Duodenal mucosa (tissue), 2 donors: ENCODE measurements around the gene NPM3.

Source experiments
- H3K27ac ChIP-seq: one replicate; pipeline ENCODE4 v1.7.0; 2013; ENCODE audit warnings: low read depth, low read length
- H3K27me3 ChIP-seq, 2 donors: one replicate each; pipeline ENCODE4 v1.7.0; 2013; ENCODE audit warnings: low read length in 2 of 2, control low read depth in 1 of 2; ENCODE audit not compliant: insufficient read depth in 2 of 2, control insufficient read depth in 1 of 2
- H3K36me3 ChIP-seq, 2 donors: one replicate each; pipeline ENCODE4 v1.7.0; 2013; ENCODE audit warnings: low read length in 2 of 2, control low read depth in 1 of 2; ENCODE audit not compliant: insufficient read depth in 2 of 2, control insufficient read depth in 1 of 2
- H3K4me1 ChIP-seq, 2 donors: one replicate each; pipeline ENCODE4 v1.7.0; 2013; ENCODE audit warnings: low read length in 2 of 2, control low read depth in 1 of 2; ENCODE audit not compliant: insufficient read depth in 2 of 2, control insufficient read depth in 1 of 2
- H3K4me3 ChIP-seq, 2 donors: one replicate each; pipeline ENCODE4 v1.7.0; 2013; ENCODE audit warnings: low read length in 2 of 2, low read depth in 1 of 2
- H3K9ac ChIP-seq, 2 donors: one replicate each; pipeline ENCODE4 v1.7.0; 2013; ENCODE audit warnings: low read length in 2 of 2, low read depth in 1 of 2
- H3K9me3 ChIP-seq, 2 donors: one replicate each; pipeline ENCODE4 v1.7.0; 2013; ENCODE audit warnings: low read length in 2 of 2, control low read depth in 1 of 2; ENCODE audit not compliant: control insufficient read depth in 1 of 2

The NPM3 gene

DNA sequence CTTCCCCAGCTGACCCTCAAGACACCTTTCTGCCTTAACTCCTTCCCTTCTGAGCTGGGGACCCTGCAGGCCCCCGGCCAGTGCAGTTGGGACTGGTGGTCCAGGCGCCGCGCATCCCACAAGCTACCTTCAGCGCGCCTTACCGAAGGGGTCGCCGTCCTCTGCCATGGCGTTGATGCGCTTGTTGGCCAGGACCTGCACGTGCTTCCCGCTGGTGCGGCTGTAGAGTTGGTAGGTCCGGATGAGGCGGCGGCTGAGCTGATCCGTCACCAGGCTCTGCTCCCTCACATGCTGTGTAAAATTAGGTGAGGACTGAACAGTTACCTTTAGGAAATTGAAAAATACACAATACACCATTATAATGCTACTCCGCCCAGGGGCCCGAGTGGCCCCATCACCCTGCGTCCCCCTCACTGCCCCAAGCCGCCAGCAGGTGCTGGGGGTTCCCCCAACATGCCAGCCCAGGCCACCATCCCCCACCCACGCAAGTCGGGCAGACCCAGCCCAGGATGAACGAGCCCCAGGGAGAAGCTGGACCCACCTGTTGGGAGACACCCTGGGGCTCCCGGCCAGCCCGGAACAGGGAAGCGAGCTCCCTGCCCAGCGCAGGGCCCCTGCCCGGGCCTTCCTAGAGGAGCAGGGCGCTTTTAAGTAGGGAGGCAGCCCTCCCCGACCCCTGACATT is 8.5 kb downstream of the NPM3 start:
- no peak overlapping the region for H3K27ac ChIP-seq
- no peak overlapping the region for H3K4me3 ChIP-seq
- peaks cover 24 to 26% of the 10 kb centered on the region in 2 donors for H3K4me1 ChIP-seq
- peaks cover 73 to 82% of the 10 kb centered on the region in 2 donors for H3K27me3 ChIP-seq
- H3K9ac ChIP-seq: no peak overlapping the region
- H3K9me3 ChIP-seq: no peaks in the 10 kb centered on the region
- H3K36me3 ChIP-seq: no peaks in the 10 kb centered on the region

GRCh38 chr10:101773923-101774588 is 9.2 kb downstream of the NPM3 start:
- Histone ChIP-seq H3K4me1 (peaks cover 17 to 21% of the 10 kb centered on the region in 2 donors), H3K9ac (no peak overlapping the region), H3K9me3 (no peaks in the 10 kb centered on the region), H3K27me3 (peaks cover 79 to 89% of the 10 kb centered on the region in 2 donors), H3K27ac (no peak overlapping the region), H3K36me3 (no peaks in the 10 kb centered on the region), H3K4me3 (no peak overlapping the region)

- peaks cover 8 to 12% of the 10 kb centered on the region in 2 donors for H3K4me1 ChIP-seq
- H3K36me3 ChIP-seq: no peaks in the 10 kb centered on the region
- no peak overlapping the region for H3K4me3 ChIP-seq
- H3K9ac ChIP-seq: no peak overlapping the region
- peaks cover 85 to 92% of the 10 kb centered on the region in 2 donors for H3K27me3 ChIP-seq
- no peak overlapping the region for H3K27ac ChIP-seq
- no peaks in the 10 kb centered on the region for H3K9me3 ChIP-seq
These were observed 10.1 kb downstream of the NPM3 start for GRCh38 chr10:101772895-101773761.

DNA sequence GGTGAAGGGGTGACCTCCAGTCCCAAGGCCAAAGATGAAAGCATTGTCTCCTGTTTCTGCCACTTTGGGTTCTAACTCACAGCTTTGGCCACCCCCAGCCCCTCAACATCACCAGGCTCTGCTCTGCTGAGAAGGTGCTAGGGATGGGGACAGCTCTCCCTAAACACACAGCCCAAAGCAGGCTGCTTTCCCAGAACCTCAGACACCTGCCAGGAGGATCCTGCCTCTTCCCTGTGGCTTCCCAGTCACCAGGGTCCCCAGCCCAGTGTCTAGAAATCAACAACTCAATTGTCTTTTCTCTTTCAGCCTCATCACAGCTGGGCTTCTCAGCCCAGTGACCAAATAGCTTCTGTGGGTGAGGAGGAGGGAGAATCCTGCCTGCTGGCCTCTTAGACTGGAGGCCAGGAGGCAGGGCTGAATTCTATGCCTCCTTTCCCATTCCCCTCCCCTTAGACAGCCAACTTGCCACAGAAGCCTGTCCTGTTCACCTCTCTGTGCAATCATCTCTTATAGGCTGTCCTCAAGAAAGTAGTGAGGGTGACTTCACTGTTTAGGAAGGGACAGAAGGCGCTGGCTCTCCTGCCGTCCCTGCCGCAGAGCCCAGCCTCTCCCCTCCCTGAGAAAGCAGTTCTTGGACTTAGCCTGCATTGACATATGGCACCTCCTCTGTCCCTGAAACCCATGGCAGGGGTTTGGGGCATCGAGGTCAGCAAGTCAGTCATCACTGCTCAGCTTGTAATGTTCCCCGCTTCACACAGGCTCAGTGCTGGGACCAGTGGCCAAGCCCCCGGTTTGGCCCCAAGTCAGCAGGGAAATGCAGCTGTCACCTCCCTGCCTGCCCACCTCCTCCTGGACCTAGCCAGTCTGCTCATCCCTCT is 11.0 kb downstream of the NPM3 start:
- Histone ChIP-seq H3K27ac (no peak overlapping the region), H3K4me3 (no peak overlapping the region), H3K9me3 (no peaks in the 10 kb centered on the region), H3K4me1 (peaks cover 8 to 13% of the 10 kb centered on the region in 2 donors), H3K9ac (no peak overlapping the region), H3K27me3 (peaks cover 85 to 92% of the 10 kb centered on the region in 2 donors), H3K36me3 (no peaks in the 10 kb centered on the region)

GRCh38 chr10:101771380-101771779 is 11.9 kb downstream of the NPM3 start:
- peaks cover 9 to 14% of the 10 kb centered on the region in 2 donors for H3K4me1 ChIP-seq
- no peaks in the 10 kb centered on the region for H3K36me3 ChIP-seq
- H3K27me3 ChIP-seq: peaks cover 87 to 92% of the 10 kb centered on the region in 2 donors
- H3K4me3 ChIP-seq: no peak overlapping the region
- H3K9ac ChIP-seq: no peak overlapping the region
- H3K9me3 ChIP-seq: no peaks in the 10 kb centered on the region
- H3K27ac ChIP-seq: no peak overlapping the region

- H3K27ac ChIP-seq: no peak overlapping the region
- H3K27me3 ChIP-seq: peaks cover 91 to 98% of the 10 kb centered on the region in 2 donors
- H3K4me3 ChIP-seq: no peak overlapping the region
- H3K36me3 ChIP-seq: no peaks in the 10 kb centered on the region
- no peaks in the 10 kb centered on the region for H3K9me3 ChIP-seq
- H3K4me1 ChIP-seq: peaks cover 9 to 14% of the 10 kb centered on the region in 2 donors
- no peak overlapping the region for H3K9ac ChIP-seq
These were observed 12.7 kb downstream of the NPM3 start for GRCh38 chr10:101770331-101771215.

- Histone ChIP-seq H3K9ac (no peak overlapping the region), H3K27me3 (peaks cover 91 to 94% of the 10 kb centered on the region in 2 donors), H3K4me1 (peaks cover 6 to 10% of the 10 kb centered on the region in 2 donors), H3K4me3 (no peak overlapping the region), H3K27ac (no peak overlapping the region), H3K36me3 (no peaks in the 10 kb centered on the region), H3K9me3 (no peaks in the 10 kb centered on the region)
These were observed 13.6 kb downstream of the NPM3 start for GRCh38 chr10:101769541-101770180.

- no peaks in the 10 kb centered on the region for H3K36me3 ChIP-seq
- no peak overlapping the region for H3K4me3 ChIP-seq
- H3K27me3 ChIP-seq: peaks cover 85 to 86% of the 10 kb centered on the region in 2 donors
- peaks cover 6 to 10% of the 10 kb centered on the region in 2 donors for H3K4me1 ChIP-seq
- H3K27ac ChIP-seq: no peak overlapping the region
- H3K9me3 ChIP-seq: no peaks in the 10 kb centered on the region
- H3K9ac ChIP-seq: no peak overlapping the region
These were observed 14.5 kb downstream of the NPM3 start for GRCh38 chr10:101768791-101769170.
